GM18861 (cell line): ENCODE data around the gene BEND7.
"Not testable (repeated sequence)": the region's sequence is repeated elsewhere in the genome, so short reads cannot be mapped to it uniquely, and the experiment has no call there.

Experiments used
- ATAC-seq: cut with Tn5 transposase; IDR thresholded peaks from one replicate; pipeline ENCODE4 v1.9.1; 2021; ENCODE audit not compliant: unreplicated experiment

The BEND7 gene

DNA sequence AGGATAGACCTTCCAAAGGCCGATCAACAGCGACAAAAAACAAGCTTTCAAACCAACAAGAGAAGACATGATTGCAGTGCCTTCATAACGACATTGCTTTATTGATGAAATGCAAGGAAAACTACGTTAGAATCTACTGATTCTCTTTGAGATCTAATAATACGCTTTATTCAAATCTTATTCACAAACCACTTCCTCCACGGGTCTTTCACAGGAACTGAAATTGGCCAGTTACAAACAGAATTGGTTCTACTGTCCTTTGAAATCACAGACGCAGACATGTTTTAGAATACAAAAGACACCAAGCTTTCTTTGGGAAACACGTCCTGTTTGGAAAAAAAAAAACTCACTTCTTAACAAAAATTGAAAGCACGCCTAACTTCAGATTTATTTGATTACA is 106.0 kb downstream of the BEND7 start:
- no peak for ATAC-seq

DNA sequence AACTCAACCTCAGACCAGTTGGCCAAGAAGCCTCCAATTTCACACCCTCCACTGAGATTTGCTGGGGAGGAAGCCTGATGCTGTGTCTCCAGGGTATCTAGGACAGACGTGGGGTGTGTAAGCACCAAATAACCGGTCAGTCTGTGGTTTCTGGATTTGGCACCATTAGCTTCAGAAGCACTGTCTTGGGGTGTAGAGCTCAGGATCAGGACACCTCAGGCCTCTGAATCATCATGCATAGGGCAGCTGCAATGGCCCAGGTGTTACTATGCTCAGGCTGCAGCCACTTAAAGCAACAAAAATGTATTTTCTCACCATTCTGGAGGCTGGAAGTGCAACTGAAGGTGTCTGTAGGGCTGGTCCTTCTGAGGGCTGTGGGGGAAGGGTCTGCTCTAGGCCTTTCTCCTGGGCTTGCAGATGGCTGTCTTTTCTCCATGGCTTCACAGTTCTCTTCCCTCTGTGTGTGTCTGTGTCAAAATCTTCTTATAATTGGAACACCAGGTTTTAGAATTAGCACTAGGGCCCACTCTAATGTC is 107.4 kb downstream of the BEND7 start:
- ATAC-seq: no peak

DNA sequence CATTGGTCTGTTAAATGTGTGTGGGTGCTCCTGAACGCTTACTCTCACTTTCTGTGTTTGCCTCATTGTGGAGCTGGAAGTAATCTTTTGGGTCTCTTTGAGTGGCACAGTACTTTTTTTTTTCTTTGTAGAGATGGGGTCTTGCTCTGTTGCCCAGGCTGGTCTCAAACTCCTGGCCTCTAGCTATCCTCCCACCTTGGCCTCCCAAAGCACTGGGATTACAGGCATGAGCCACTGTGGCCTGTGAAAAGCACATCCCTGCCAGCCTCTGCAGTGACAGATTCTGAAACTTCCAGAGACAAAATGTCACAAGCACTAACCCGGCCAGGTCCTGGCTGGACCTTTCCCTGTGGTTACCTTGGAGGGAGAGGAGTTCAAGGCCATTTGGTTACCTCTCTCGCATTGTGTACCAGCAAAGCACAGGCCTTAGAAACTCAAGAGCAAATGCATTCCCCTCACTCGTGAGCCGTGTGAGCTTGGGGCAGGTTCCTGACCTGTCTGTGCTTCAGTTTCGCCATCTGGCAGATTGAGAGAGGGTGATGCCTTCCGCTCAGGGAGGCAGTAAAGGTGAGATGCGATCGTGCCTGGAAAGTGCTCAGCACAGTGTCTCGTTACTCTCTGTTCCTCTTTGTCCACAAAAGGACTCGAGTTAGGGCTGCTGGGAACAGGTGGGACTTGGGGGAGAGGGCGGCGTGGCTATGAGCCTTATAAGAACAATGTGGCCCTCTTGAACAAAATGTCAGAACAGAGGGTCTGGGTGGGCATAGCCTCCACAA is 108.1 kb downstream of the BEND7 start:
- ATAC-seq: no peak

DNA sequence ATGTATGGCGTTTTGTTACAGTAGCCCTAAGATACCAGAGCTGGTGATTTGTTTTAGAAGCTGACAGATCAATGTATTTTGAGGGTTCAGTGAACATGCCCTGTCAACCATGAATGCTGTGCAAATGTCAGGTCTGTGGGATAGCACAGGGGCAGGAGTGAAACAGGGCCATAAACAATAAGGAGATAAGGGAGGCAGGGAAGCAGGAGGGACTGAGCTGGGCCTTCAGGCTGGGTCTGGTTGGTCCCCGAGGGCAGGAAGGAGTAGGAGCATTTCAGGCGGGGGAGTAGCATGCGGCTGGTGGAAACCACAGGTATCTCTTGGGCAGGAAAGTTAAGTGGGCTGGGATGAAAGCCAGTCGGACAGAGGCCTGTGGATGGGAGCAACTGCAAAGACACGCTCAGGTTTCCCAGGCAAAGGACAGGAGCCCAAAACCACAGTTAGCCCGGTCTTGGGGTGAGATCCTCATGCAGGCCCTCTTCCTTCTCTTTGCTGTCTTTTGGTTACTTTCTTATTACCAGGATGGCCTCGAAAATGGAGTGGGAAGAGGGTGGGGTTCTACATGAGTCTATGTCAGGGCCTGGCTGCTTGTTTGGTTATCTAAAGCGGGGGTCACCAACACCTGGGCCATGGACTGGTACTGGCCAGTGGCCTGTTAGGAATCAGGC is 111.2 kb downstream of the BEND7 start:
- ATAC-seq: no peak

- no peak for ATAC-seq
These were observed 112.1 kb downstream of the BEND7 start for GRCh38 chr10:13416760-13417159.

GRCh38 chr10:13414855-13415254 is 114.0 kb downstream of the BEND7 start:
- ATAC-seq: no peak

DNA sequence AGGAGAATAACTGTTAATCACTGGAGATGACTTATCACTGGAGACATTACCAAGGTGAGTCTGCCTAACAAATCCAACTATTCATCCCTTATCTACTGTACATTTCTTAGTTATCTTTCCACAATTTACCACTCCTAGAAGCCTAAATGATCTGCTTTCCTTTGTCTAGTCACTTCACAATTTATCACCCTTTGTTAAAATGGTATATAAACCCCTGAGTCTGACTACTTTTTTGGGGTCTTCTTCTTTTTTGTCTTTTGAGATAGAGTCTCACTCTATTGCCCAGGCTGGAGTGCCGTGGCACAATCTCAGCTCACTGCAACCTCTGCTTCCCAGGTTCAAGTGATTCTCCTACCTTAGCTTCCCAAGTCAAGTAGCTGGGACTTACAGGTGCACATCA is 114.7 kb downstream of the BEND7 start:
- ATAC-seq: no peak

DNA sequence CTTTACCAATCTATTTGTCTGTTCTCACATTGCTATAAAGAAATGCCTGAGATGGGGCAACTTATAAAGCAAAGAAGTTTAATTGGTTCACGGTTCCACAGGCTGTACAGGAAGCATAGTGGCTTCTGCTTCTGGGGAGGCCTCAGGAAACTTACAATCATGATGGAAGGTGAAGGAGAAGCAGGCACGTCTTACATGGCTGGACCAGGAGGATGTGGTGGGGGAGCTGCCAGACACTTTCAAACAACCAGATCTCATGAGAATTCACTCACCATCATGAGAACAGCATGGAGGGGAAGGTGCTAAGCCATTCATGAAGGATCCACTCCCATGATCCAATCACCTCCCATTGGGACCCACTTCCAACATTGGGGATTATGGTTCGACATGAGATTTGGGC is 115.9 kb downstream of the BEND7 start:
- ATAC-seq: no peak

DNA sequence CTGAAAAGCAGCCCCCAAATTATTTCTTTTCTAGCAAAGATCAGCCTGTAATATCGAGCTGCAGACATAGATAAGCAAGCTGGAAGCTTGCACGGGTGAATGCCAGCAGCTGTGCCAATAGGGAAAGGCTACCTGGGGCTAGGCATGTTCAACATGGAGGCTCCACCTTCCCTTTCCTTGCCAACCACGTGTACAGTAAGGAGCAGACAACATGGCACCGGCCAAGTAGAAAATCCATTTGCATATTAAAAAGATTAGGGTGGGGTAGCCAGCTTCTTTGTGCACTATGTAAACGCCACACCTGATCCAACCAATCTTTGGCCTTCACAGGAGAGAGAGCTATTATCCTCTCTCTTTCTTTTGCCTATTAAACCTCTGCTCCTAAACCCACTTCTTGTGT is 124.0 kb downstream of the BEND7 start:
- no peak for ATAC-seq

DNA sequence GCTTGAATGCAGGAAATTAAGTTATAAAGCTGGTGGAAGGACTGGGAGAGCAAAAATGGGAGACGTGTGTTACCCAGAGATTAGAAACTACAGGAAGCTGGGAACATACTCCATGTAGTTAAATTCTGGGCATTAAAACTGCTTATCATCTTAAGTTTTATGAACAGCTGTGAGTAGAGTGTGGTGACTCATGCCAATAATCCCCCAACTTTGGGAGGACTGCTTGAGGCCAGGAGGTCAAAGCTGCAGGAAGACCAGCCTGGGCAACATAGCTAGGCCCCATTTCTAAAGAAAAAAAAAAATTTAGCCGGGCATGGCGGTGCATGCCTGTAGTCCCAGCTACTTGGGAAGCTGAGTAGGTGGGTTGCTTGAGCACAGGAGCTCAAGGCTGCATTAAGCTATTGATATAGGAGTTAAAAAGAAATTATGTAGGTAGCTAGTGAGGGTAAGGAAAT is 124.5 kb downstream of the BEND7 start:
- ATAC-seq: no peak

GRCh38 chr10:13403426-13403825 is 125.4 kb downstream of the BEND7 start:
- ATAC-seq: not testable (repeated sequence)

DNA sequence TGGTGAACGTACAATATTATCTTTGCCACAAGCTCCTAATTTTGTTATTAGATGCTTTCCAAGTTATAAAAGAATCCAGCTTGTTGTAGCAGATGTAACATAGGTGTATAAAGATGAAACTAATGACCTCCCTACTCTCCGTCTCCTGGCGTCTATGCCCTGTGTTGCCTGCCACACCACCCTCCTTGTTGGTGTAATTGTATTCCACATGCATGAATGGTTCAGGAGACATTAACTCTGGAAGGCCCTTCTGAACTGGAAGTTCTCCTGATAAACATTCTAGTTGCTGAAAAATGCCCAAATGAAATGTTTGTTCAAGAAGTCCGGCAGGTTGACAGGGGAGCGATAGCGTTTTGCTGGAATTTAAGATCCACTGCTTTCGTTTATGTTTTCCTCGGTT is 126.8 kb downstream of the BEND7 start:
- ATAC-seq: no peak

DNA sequence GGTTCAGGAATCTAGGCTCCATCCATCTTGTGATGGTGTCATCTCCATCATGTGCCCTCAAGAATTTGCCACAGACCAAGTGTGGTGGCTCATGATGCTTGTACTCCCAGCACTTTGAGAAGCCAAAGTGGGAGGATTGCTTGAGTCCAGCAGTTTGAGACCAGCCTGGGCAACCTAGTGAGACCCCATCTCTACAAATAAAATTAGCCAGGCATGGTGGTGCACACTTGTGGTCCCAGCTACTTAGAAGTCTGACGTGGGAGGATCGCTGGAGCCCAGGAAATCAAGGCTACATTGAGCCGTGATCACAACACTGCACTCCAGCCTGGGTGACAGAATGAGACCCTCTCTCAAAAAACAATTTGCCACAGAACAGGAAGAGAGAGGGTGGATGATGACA is 127.7 kb downstream of the BEND7 start:
- no peak for ATAC-seq

GRCh38 chr10:13400196-13400965 is 128.4 kb downstream of the BEND7 start:
- ATAC-seq: no peak

DNA sequence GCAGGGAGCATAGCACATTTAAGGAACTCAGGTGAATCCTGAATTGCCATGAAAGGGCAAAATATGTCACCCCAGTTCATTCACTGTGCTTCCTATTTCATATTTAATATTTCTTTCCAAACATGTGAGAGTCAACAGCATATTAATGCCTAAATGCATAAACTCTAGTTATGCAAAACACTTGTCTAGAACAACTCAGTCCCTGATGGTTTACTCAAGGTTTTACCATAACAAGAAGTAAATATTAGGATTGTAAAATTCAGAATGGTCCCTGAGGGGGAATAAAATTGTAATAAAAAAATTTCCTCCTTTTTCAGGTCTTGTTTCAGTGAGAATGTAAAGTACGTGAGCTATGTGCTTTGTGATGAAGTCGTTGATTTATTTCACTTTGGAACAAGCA is 129.1 kb downstream of the BEND7 start:
- ATAC-seq: no peak

GRCh38 chr10:13399236-13399635 is 129.6 kb downstream of the BEND7 start:
- no peak for ATAC-seq

GRCh38 chr10:13397052-13397451 is 131.8 kb downstream of the BEND7 start:
- no peak for ATAC-seq

DNA sequence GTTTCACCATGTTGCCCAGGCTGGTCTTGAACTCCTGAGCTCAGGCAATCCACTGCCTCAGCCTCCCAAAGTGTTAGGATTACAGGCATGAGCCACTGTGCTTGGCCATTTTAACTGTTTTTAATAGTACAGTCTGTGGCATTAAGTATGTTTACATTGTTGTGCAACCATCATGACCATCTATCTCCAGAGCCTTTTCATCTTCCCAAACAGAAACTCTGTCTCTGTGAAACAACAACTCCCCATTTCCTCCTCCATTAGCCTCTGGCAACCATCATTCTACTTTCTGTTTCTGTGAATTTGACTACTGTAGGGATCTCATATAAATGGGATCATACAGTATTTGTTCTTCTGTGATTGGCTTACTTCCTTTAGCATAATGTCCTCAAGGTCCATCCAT is 132.4 kb downstream of the BEND7 start:
- no peak for ATAC-seq

GRCh38 chr10:13395540-13395939 is 133.3 kb downstream of the BEND7 start:
- no peak for ATAC-seq

DNA sequence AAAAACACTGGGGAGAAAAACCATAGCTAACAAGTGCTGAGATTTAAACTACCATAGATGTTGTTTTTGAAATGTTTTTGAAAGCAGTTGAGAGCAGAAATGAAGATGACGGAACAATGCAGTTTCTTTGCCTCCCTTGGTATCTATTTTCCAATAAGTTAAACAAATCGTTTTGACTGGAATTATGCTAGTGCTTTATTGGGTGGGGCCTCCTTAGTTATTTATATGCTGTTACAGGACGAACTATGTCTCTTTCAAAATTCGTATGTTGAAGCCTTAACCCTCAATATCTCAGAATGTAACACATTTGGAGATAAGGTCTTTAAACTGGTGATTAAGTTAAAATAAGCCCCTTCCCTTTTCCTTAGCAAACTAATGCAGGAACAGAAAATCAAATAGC is 135.2 kb downstream of the BEND7 start:
- ATAC-seq: no peak

GRCh38 chr10:13392701-13393100 is 136.1 kb downstream of the BEND7 start:
- no peak for ATAC-seq
